ENCODE data around the gene PPL.

Gene PPL

GRCh38 chr16:4944333-4945281 is 7.7 kb upstream of the PPL start:
- H3K27ac ChIP-seq (ENCODE audit: low read depth, low read length) = peak overlapping the region; percentile 96
- no peaks in the 10 kb centered on the region for H3K36me3 ChIP-seq (ENCODE audit: control insufficient read depth, insufficient read depth, low read length)
- H3K9me3 ChIP-seq (ENCODE audit: control insufficient read depth, insufficient read depth, low read length) = no peaks in the 10 kb centered on the region
- peak overlapping the region; percentile 46; the same call in 1 of the 2 replicates for H3K9ac ChIP-seq (ENCODE audit: low read depth, low read length)
- no peaks in the 10 kb centered on the region for H3K27me3 ChIP-seq (ENCODE audit: control insufficient read depth, insufficient read depth, low read length)
- no peak overlapping the region for H3K4me3 ChIP-seq (ENCODE audit: low read depth, low read length)
- H3K4me1 ChIP-seq (ENCODE audit: control insufficient read depth, insufficient read depth, low read length) = peaks cover 57% of the 10 kb centered on the region

DNA sequence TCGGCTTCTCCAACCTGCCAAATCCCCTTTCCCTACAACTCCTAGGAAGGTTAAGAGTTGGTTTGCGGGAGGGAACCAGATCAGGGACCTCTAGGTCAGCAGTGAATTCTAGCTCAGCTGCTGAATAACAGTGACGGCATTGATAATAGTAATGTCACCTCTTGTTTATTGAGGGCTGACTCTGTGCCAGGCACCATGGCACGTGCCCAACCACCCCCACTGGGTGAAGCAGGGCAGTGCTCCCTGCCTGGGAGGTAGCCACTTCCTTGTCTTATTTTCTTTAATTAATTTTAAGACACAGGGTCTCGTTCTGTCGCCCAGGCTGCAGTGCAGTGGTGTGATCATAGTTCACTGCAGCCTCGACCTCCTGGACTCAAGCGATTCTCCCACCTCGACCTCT is 5.5 kb upstream of the PPL start:
- no peaks in the 10 kb centered on the region for H3K36me3 ChIP-seq (ENCODE audit: control insufficient read depth, insufficient read depth, low read length)
- no peak overlapping the region for H3K9ac ChIP-seq (ENCODE audit: low read depth, low read length)
- peak overlapping the region; percentile 96 for H3K27ac ChIP-seq (ENCODE audit: low read depth, low read length)
- H3K4me3 ChIP-seq (ENCODE audit: low read depth, low read length) = no peak overlapping the region
- no peaks in the 10 kb centered on the region for H3K9me3 ChIP-seq (ENCODE audit: control insufficient read depth, insufficient read depth, low read length)
- H3K27me3 ChIP-seq (ENCODE audit: control insufficient read depth, insufficient read depth, low read length) = no peaks in the 10 kb centered on the region
- H3K4me1 ChIP-seq (ENCODE audit: control insufficient read depth, insufficient read depth, low read length) = peaks cover 44% of the 10 kb centered on the region

DNA sequence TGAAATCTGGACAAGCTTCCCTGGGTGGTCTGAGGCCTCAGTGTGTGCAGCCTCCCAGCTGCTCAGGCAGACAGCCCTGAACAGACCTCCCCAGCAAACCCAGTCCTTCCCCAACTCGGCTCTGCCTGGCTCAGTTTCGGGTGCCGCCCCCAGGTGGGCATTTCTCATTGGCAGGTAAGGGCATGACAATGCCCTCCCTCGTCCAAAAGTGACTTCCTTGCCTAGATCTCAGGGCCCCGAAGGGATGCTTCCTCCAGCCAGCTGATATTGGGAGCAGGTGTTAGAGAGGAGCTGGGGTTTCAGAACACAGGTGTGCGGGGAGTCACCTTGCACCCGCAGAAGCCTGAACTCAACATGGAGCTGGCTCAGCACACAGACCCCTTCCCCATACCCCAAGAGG is 3.8 kb upstream of the PPL start:
- Histone ChIP-seq H3K27ac (ENCODE audit: low read depth, low read length) (peak overlapping the region; percentile 5), H3K4me1 (ENCODE audit: control insufficient read depth, insufficient read depth, low read length) (peaks cover 44% of the 10 kb centered on the region)

GRCh38 chr16:4938683-4939030 is 1.7 kb upstream of the PPL start:
- Histone ChIP-seq H3K9ac (ENCODE audit: low read depth, low read length) (no peak overlapping the region), H3K4me1 (ENCODE audit: control insufficient read depth, insufficient read depth, low read length) (peaks cover 30% of the 10 kb centered on the region), H3K9me3 (ENCODE audit: control insufficient read depth, insufficient read depth, low read length) (no peaks in the 10 kb centered on the region), H3K27ac (ENCODE audit: low read depth, low read length) (no peak overlapping the region), H3K27me3 (ENCODE audit: control insufficient read depth, insufficient read depth, low read length) (no peaks in the 10 kb centered on the region), H3K4me3 (ENCODE audit: low read depth, low read length) (no peak overlapping the region), H3K36me3 (ENCODE audit: control insufficient read depth, insufficient read depth, low read length) (no peaks in the 10 kb centered on the region)

More for the DNA sequence above, 3.8 kb upstream of the PPL start:
- Histone ChIP-seq H3K9ac (ENCODE audit: low read depth, low read length) (no peak overlapping the region), H3K9me3 (ENCODE audit: control insufficient read depth, insufficient read depth, low read length) (no peaks in the 10 kb centered on the region), H3K36me3 (ENCODE audit: control insufficient read depth, insufficient read depth, low read length) (no peaks in the 10 kb centered on the region), H3K4me3 (ENCODE audit: low read depth, low read length) (no peak overlapping the region), H3K27me3 (ENCODE audit: control insufficient read depth, insufficient read depth, low read length) (no peaks in the 10 kb centered on the region)

DNA sequence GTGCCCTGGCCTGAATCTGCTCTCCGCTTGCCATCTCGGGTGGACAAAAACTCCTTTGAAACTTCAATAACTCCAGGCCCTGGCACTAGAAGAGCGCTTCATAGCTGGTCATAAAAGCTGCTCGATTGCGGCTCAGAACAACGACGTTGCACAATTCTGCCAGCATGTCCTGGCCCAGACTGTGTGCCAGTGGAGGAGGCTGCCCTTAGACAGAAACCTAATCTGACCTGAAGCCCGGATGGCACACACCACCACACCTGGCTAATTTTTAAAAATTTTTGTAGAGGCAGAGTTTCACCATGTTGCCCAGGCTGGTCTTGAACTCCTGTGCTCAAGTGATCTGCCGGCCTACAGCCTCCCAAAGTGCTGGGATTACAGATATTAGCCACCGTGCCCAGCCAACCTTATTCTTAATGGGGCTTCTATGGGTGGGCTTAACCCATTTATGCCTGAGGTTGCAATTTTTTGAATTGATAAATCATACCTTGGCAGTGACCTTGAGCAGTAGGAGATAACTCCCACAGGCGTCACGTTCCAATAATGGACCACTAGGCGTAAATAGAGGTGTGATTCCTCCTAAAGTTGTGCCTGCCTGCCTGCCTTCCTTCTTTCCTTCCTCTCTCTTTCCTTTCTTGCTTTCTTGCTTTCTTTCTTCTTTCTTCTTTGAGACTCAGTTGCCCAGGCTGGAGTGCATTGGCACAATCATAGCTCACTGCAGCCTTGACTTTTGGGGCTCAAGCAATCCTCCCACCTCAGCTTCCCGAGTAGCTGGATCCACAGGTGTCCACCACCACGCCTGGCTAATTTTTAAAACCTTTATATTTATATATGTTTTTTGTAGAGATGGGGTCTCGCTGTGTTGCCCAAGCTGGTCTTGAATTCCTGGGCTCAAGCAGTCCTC is 1.1 kb upstream of the PPL start:
- H3K27ac ChIP-seq (ENCODE audit: low read depth, low read length) = peak overlapping the region; percentile 46
- peak overlapping the region; percentile 96 for H3K4me3 ChIP-seq (ENCODE audit: low read depth, low read length)
- no peaks in the 10 kb centered on the region for H3K9me3 ChIP-seq (ENCODE audit: control insufficient read depth, insufficient read depth, low read length)
- H3K36me3 ChIP-seq (ENCODE audit: control insufficient read depth, insufficient read depth, low read length) = no peaks in the 10 kb centered on the region
- no peaks in the 10 kb centered on the region for H3K27me3 ChIP-seq (ENCODE audit: control insufficient read depth, insufficient read depth, low read length)
- H3K9ac ChIP-seq (ENCODE audit: low read depth, low read length) = no peak overlapping the region
- H3K4me1 ChIP-seq (ENCODE audit: control insufficient read depth, insufficient read depth, low read length) = peaks cover 23% of the 10 kb centered on the region

DNA sequence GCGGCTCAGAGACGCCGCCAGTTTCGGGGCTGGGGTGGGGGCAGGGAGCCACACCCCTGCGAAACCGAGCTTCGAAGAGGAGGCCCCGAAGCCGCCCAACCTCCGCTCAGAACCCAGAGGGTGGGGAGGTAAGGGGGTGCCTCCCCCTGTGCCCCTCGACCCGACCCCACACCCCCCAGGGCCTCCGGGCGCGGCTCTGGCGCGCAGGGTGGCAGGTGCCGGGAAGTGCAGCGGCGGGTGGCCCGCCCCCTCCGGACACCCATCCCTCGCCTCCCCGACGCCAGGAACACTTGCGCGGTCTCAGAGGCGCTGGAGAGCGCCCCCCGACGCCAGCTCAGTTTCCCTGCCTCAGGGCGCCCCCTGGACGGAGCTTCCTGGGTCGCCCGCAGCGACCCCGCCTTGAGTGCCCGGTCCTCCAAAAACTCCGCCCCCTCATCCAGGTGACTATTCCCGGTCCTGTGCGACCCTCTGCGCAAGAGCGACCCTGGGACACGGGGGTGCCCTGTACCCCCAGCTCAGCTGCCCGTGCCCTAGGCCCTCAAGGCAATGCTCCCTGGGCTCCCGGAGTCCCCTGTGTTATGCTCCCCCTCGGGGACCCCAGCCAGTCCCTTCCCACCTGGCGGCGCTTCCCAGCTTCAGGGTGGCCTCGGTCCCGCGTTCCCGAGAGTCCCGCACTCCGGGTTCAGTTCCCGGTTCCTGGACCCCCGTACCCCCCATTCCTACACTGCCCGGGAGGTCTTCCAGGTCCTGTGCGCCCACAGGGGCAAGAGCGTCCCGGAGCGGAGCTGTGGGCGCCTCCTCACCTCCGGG is 562 bp downstream of the PPL start:
- Histone ChIP-seq H3K27me3 (ENCODE audit: control insufficient read depth, insufficient read depth, low read length) (no peaks in the 10 kb centered on the region), H3K9ac (ENCODE audit: low read depth, low read length) (no peak overlapping the region), H3K36me3 (ENCODE audit: control insufficient read depth, insufficient read depth, low read length) (no peaks in the 10 kb centered on the region), H3K4me1 (ENCODE audit: control insufficient read depth, insufficient read depth, low read length) (peaks cover 17% of the 10 kb centered on the region), H3K9me3 (ENCODE audit: control insufficient read depth, insufficient read depth, low read length) (no peaks in the 10 kb centered on the region), H3K4me3 (ENCODE audit: low read depth, low read length) (peak overlapping the region; percentile 96), H3K27ac (ENCODE audit: low read depth, low read length) (peak overlapping the region; percentile 68)

GRCh38 chr16:4935241-4935855 is 1.6 kb downstream of the PPL start:
- no peaks in the 10 kb centered on the region for H3K27me3 ChIP-seq (ENCODE audit: control insufficient read depth, insufficient read depth, low read length)
- H3K4me3 ChIP-seq (ENCODE audit: low read depth, low read length) = peak overlapping the region; percentile 96
- H3K36me3 ChIP-seq (ENCODE audit: control insufficient read depth, insufficient read depth, low read length) = no peaks in the 10 kb centered on the region
- no peak overlapping the region for H3K9ac ChIP-seq (ENCODE audit: low read depth, low read length)
- peaks cover 9% of the 10 kb centered on the region for H3K4me1 ChIP-seq (ENCODE audit: control insufficient read depth, insufficient read depth, low read length)
- H3K9me3 ChIP-seq (ENCODE audit: control insufficient read depth, insufficient read depth, low read length) = no peaks in the 10 kb centered on the region
- H3K27ac ChIP-seq (ENCODE audit: low read depth, low read length) = no peak overlapping the region

GRCh38 chr16:4934591-4934990 is 2.4 kb downstream of the PPL start:
- Histone ChIP-seq H3K4me3 (ENCODE audit: low read depth, low read length) (no peak overlapping the region), H3K4me1 (ENCODE audit: control insufficient read depth, insufficient read depth, low read length) (peaks cover 9% of the 10 kb centered on the region), H3K27ac (ENCODE audit: low read depth, low read length) (no peak overlapping the region), H3K27me3 (ENCODE audit: control insufficient read depth, insufficient read depth, low read length) (no peaks in the 10 kb centered on the region), H3K9me3 (ENCODE audit: control insufficient read depth, insufficient read depth, low read length) (no peaks in the 10 kb centered on the region), H3K36me3 (ENCODE audit: control insufficient read depth, insufficient read depth, low read length) (no peaks in the 10 kb centered on the region), H3K9ac (ENCODE audit: low read depth, low read length) (no peak overlapping the region)

GRCh38 chr16:4933871-4934395 is 3.0 kb downstream of the PPL start:
- Histone ChIP-seq H3K36me3 (ENCODE audit: control insufficient read depth, insufficient read depth, low read length) (no peaks in the 10 kb centered on the region), H3K9me3 (ENCODE audit: control insufficient read depth, insufficient read depth, low read length) (no peaks in the 10 kb centered on the region), H3K4me3 (ENCODE audit: low read depth, low read length) (no peak overlapping the region), H3K4me1 (ENCODE audit: control insufficient read depth, insufficient read depth, low read length) (peaks cover 9% of the 10 kb centered on the region), H3K27ac (ENCODE audit: low read depth, low read length) (no peak overlapping the region), H3K9ac (ENCODE audit: low read depth, low read length) (no peak overlapping the region), H3K27me3 (ENCODE audit: control insufficient read depth, insufficient read depth, low read length) (no peaks in the 10 kb centered on the region)

GRCh38 chr16:4933433-4933832 is 3.5 kb downstream of the PPL start:
- no peaks in the 10 kb centered on the region for H3K36me3 ChIP-seq (ENCODE audit: control insufficient read depth, insufficient read depth, low read length)
- no peaks in the 10 kb centered on the region for H3K27me3 ChIP-seq (ENCODE audit: control insufficient read depth, insufficient read depth, low read length)
- H3K9me3 ChIP-seq (ENCODE audit: control insufficient read depth, insufficient read depth, low read length) = no peaks in the 10 kb centered on the region
- H3K9ac ChIP-seq (ENCODE audit: low read depth, low read length) = no peak overlapping the region
- H3K4me3 ChIP-seq (ENCODE audit: low read depth, low read length) = no peak overlapping the region
- no peak overlapping the region for H3K27ac ChIP-seq (ENCODE audit: low read depth, low read length)
- H3K4me1 ChIP-seq (ENCODE audit: control insufficient read depth, insufficient read depth, low read length) = peaks cover 9% of the 10 kb centered on the region

Data from HUES48 (cell line).